Chondrocyte (in vitro differentiated cells): ENCODE measurements around the gene CYP2R1. TPM values are rescaled to one million over a fixed set of nuclear protein-coding genes. Genes with fewer than 3 reads are reported as not detected.

Source experiments
- DNase-seq: peaks from one replicate; pipeline ENCODE4 v3.0.0; 2021; ENCODE audit warnings: mixed read lengths, low spot score
- H3K27ac Mint-ChIP-seq: one replicate; pipeline ENCODE4 v1.8.0; 2021; ENCODE audit warnings: mild to moderate bottlenecking, moderate library complexity, mixed read lengths; ENCODE audit not compliant: unreplicated experiment
- H3K27me3 Mint-ChIP-seq: 2 replicates; pipeline ENCODE4 v1.8.0; 2021; ENCODE audit warnings: low read depth, mixed read lengths
- H3K36me3 Mint-ChIP-seq: 2 replicates; pipeline ENCODE4 v1.8.0; 2021; ENCODE audit warnings: low read depth, mixed read lengths
- H3K4me1 Mint-ChIP-seq: 2 replicates; pipeline ENCODE4 v1.8.0; 2021; ENCODE audit warnings: low read depth, mild to moderate bottlenecking, mixed read lengths
- H3K4me3 Mint-ChIP-seq: one replicate; pipeline ENCODE4 v1.8.0; 2021; ENCODE audit warnings: mild to moderate bottlenecking, moderate library complexity, mixed read lengths; ENCODE audit not compliant: unreplicated experiment
- H3K9me3 Mint-ChIP-seq: 2 replicates; pipeline ENCODE4 v1.8.0; 2021; ENCODE audit warnings: low read depth, mixed read lengths
- CTCF ChIP-seq: fragments of 200-600 bp; sonication (generic); IDR thresholded peaks from 2 replicates; pipeline ENCODE4 v1.5.0; 2021; ENCODE audit warnings: antibody characterized with exemption, mild to moderate bottlenecking, moderate library complexity
- total RNA-seq: library from RNA; stranded (reverse); gene quantifications from 3 replicates; pipeline ENCODE4 v1.2.1, GENCODE V29; 2021

CYP2R1 gene
- total RNA-seq, 1 donor from 2014 or later = 16.0 TPM

- no peak for TF ChIP-seq CTCF
- H3K27ac Mint-ChIP-seq = no peak overlapping the region
- H3K27me3 Mint-ChIP-seq = peaks cover 1% of the 10 kb centered on the region
- H3K9me3 Mint-ChIP-seq = no peaks in the 10 kb centered on the region
- H3K4me1 Mint-ChIP-seq = peaks cover 7% of the 10 kb centered on the region
- H3K4me3 Mint-ChIP-seq = no peak overlapping the region
- DNase-seq = no peak
- H3K36me3 Mint-ChIP-seq = no peaks in the 10 kb centered on the region
Measured at GRCh38 chr11:14902650-14903350, 10.8 kb upstream of the CYP2R1 start.

- no peak for DNase-seq
- peaks cover 11% of the 10 kb centered on the region for H3K4me1 Mint-ChIP-seq
- H3K27ac Mint-ChIP-seq = no peak overlapping the region
- H3K4me3 Mint-ChIP-seq = no peak overlapping the region
- no peak for TF ChIP-seq CTCF
- H3K9me3 Mint-ChIP-seq = no peaks in the 10 kb centered on the region
- H3K36me3 Mint-ChIP-seq = no peaks in the 10 kb centered on the region
- no peaks in the 10 kb centered on the region for H3K27me3 Mint-ChIP-seq
Measured at GRCh38 chr11:14898906-14899305, 6.9 kb upstream of the CYP2R1 start.

- Mint-ChIP-seq H3K36me3 (no peaks in the 10 kb centered on the region), H3K9me3 (no peaks in the 10 kb centered on the region), H3K4me3 (no peak overlapping the region), H3K4me1 (peaks cover 11% of the 10 kb centered on the region), H3K27ac (no peak overlapping the region), H3K27me3 (no peaks in the 10 kb centered on the region)
- no peak for DNase-seq
- no peak for TF ChIP-seq CTCF
Measured at GRCh38 chr11:14898355-14898754, 6.3 kb upstream of the CYP2R1 start.

GRCh38 chr11:14894657-14895598, 2.9 kb upstream of the CYP2R1 start:
- no peaks in the 10 kb centered on the region for H3K27me3 Mint-ChIP-seq
- H3K4me3 Mint-ChIP-seq = no peak overlapping the region
- DNase-seq = no peak

More at GRCh38 chr11:14894657-14895598, 2.9 kb upstream of the CYP2R1 start:
- Mint-ChIP-seq H3K9me3 (no peaks in the 10 kb centered on the region), H3K27ac (peak overlapping the region; percentile 52), H3K36me3 (no peaks in the 10 kb centered on the region), H3K4me1 (peaks cover 15% of the 10 kb centered on the region)
- TF ChIP-seq CTCF = no peak
